RKO (cell line): ENCODE measurements around the gene MID2.
"Not testable (repeated sequence)": the region's sequence is repeated elsewhere in the genome, so short reads cannot be mapped to it uniquely, and the experiment has no call there.

ENCODE experiments used
- DNase-seq: peaks from one replicate; pipeline ENCODE4 v3.0.0-alpha.2; 2016; ENCODE audit warnings: low spot score

Gene MID2

GRCh38 chrX:107955337-107955736, 129.7 kb downstream of the MID2 start:
- not testable (repeated sequence) for DNase-seq

GRCh38 chrX:107968623-107969022, 143.0 kb downstream of the MID2 start:
- DNase-seq = no peak

GRCh38 chrX:107970073-107970472, 144.4 kb downstream of the MID2 start:
- DNase-seq = no peak

- DNase-seq = no peak
Measured at GRCh38 chrX:107971636-107972035, 146.0 kb downstream of the MID2 start.
